Aorta (tissue), 5 donors: ENCODE data around the gene MED7. TPM values are rescaled to one million over a fixed set of nuclear protein-coding genes. Genes with fewer than 3 reads are reported as not detected.

Experiments used
- ATAC-seq: fragments of 200-7000 bp; cut with Tn5 transposase; one replicate; pipeline ENCODE4 v1.9.1; 2022; ENCODE audit warnings: moderate library complexity; ENCODE audit not compliant: low FRiP score
- DNase-seq, 2 donors: peaks; one replicate each; pipeline ENCODE4 v3.0.0-alpha.2; 2020
- H3K27ac ChIP-seq, 2 donors: one replicate each; pipeline ENCODE4 v1.5.1; 2013; ENCODE audit warnings: low read length in 2 of 2, mild to moderate bottlenecking in 2 of 2, moderate library complexity in 2 of 2, control low read depth in 1 of 2, inconsistent platforms in 1 of 2, low read depth in 1 of 2
- H3K27me3 ChIP-seq, 2 donors: one replicate each; pipeline ENCODE4 v1.6.1; 2013; ENCODE audit warnings: control low read depth in 1 of 2, low read length in 1 of 2, mild to moderate bottlenecking in 1 of 2, moderate library complexity in 1 of 2; ENCODE audit not compliant: insufficient read depth in 2 of 2, control insufficient read depth in 1 of 2
- H3K36me3 ChIP-seq, 2 donors: one replicate each; pipeline ENCODE4 v1.6.1; 2013; ENCODE audit warnings: control low read depth in 1 of 2, low read length in 1 of 2, mild to moderate bottlenecking in 1 of 2; ENCODE audit not compliant: insufficient read depth in 2 of 2, control insufficient read depth in 1 of 2
- H3K4me1 ChIP-seq, 2 donors: one replicate each; pipeline ENCODE4 v1.6.1; 2013; ENCODE audit warnings: low read length in 2 of 2, control low read depth in 1 of 2, mild to moderate bottlenecking in 1 of 2, moderate library complexity in 1 of 2; ENCODE audit not compliant: insufficient read depth in 2 of 2, control insufficient read depth in 1 of 2
- H3K4me3 ChIP-seq, 2 donors: one replicate each; pipeline ENCODE4 v1.5.1; 2013; ENCODE audit warnings: low read length in 2 of 2, control low read depth in 1 of 2, mild to moderate bottlenecking in 1 of 2
- H3K9me3 ChIP-seq: one replicate; pipeline ENCODE4 v1.6.1; 2013; ENCODE audit warnings: mild to moderate bottlenecking, low read length; ENCODE audit not compliant: control insufficient read depth
- WGBS, 2 donors: extraction: QIAGEN DNeasy Blood & Tissue Kit; methylation state at CpG; one replicate each; pipeline ENCODE4 v1.1.7; 2013; 5-methylcytosine and 5-hydroxymethylcytosine counted together
- intact Hi-C, 2 donors: fragments of 100-400 bp; cut with DNase I; formaldehyde crosslinking; loops; one replicate each; pipeline versions ENCODE4 v1.14.2 to v1.15.0; 2022
- polyA plus RNA-seq, 2 donors: library from polyadenylated mRNA; stranded (reverse); fragments of 200-250 nt; gene quantifications; one replicate each; pipeline ENCODE4 v1.2.3, GENCODE V29; 2013
- total RNA-seq, 2 donors: library from RNA; stranded (reverse); fragmentation: NEBNext Ultra II Directional; extraction: Animal tissue kit (Norgen Biotek cat#: 25700); gene quantifications; one replicate each; pipeline ENCODE4 v1.2.1, GENCODE V29; 2021
- donor health status: healthy with polysubstance abuse.
- donor health status: Bipolar disorder and iron deficiency.
- donor health status: DM: no; HTN: no; CAD: no.
- donor health status: DM: no; HTN: no; CAD: no.
- donor health status: DM: yes; HTN: yes; CAD: no.

Gene MED7
- total and polyA plus RNA-seq, 4 donors = 10.5 to 14.7 (median 12.7) TPM

GRCh38 chr5:157116483-157116954, 26.1 kb downstream of the MED7 start:
- Histone ChIP-seq H3K36me3 (no peaks in the 10 kb centered on the region), H3K9me3 (peaks cover 2% of the 10 kb centered on the region), H3K4me3 (no peak overlapping the region), H3K27me3 (no peaks in the 10 kb centered on the region), H3K27ac (no peak overlapping the region), H3K4me1 (no peaks in the 10 kb centered on the region)
- intact Hi-C loops = no loop called here
- DNase-seq (no peak), ATAC-seq (no peak)
- WGBS, 2 donors = 76 to 82% methylated on average over 6 of the region's 6 CpGs

- Histone ChIP-seq H3K27ac (no peak overlapping the region), H3K36me3 (no peaks in the 10 kb centered on the region), H3K9me3 (no peaks in the 10 kb centered on the region), H3K4me3 (no peak overlapping the region), H3K27me3 (no peaks in the 10 kb centered on the region), H3K4me1 (no peaks in the 10 kb centered on the region)
- ATAC-seq = no peak
- intact Hi-C loops = no loop called here
- WGBS, 2 donors = 27 to 57% methylated on average over 1 of the region's 1 CpG
- no peak for DNase-seq
These were observed 27.2 kb downstream of the MED7 start for GRCh38 chr5:157115502-157115901.

GRCh38 chr5:157115012-157115411, 27.7 kb downstream of the MED7 start:
- intact Hi-C loops = no loop called here
- ATAC-seq = no peak

GRCh38 chr5:157113002-157113401, 29.7 kb downstream of the MED7 start:
- ATAC-seq (no peak), DNase-seq (no peak)
- Histone ChIP-seq H3K36me3 (no peaks in the 10 kb centered on the region), H3K27ac (no peak overlapping the region), H3K4me3 (no peak overlapping the region), H3K4me1 (no peaks in the 10 kb centered on the region), H3K27me3 (no peaks in the 10 kb centered on the region), H3K9me3 (no peaks in the 10 kb centered on the region)
- 54 to 65% methylated on average over 5 of the region's 5 CpGs for WGBS, 2 donors
- intact Hi-C loops = no loop called here

More at GRCh38 chr5:157115012-157115411, 27.7 kb downstream of the MED7 start:
- no peak for DNase-seq
- no peak overlapping the region for H3K27ac ChIP-seq
- H3K4me1 ChIP-seq = no peaks in the 10 kb centered on the region
- no peaks in the 10 kb centered on the region for H3K27me3 ChIP-seq
- no peaks in the 10 kb centered on the region for H3K9me3 ChIP-seq
- no peaks in the 10 kb centered on the region for H3K36me3 ChIP-seq
- H3K4me3 ChIP-seq = no peak overlapping the region

GRCh38 chr5:157109744-157110143, 32.9 kb downstream of the MED7 start:
- no peak overlapping the region for H3K4me3 ChIP-seq
- no peaks in the 10 kb centered on the region for H3K27me3 ChIP-seq
- DNase-seq (no peak), ATAC-seq (peak; percentile 25)
- H3K4me1 ChIP-seq = no peaks in the 10 kb centered on the region
- intact Hi-C loops = no loop called here
- 68 to 71% methylated on average over 1 of the region's 1 CpG for WGBS, 2 donors
- no peak overlapping the region for H3K27ac ChIP-seq
- H3K36me3 ChIP-seq = no peaks in the 10 kb centered on the region
- H3K9me3 ChIP-seq = no peaks in the 10 kb centered on the region

- Histone ChIP-seq H3K36me3 (no peaks in the 10 kb centered on the region), H3K4me3 (no peak within 1 kb of the TSS), H3K4me1 (no peaks in the 10 kb centered on the region), H3K27ac (no peak within 1 kb of the TSS), H3K27me3 (no peaks in the 10 kb centered on the region), H3K9me3 (no peaks in the 10 kb centered on the region)
- peak in 1 of 2 donors; percentile 80 for DNase-seq
- intact Hi-C loops = no loop called here
- ATAC-seq = no peak
- WGBS, 2 donors = 60 to 68% methylated on average over 4 of the region's 4 CpGs
These were observed 33.7 kb downstream of the MED7 start, which contains the start of gene HAVCR2 for GRCh38 chr5:157108976-157109375. Gene HAVCR2 (minus strand): TSS chr5:157109044. CDS start chr5:157108983, 61 bp downstream.

- intact Hi-C loops = no loop called here
- Histone ChIP-seq H3K4me1 (no peaks in the 10 kb centered on the region), H3K4me3 (no peak overlapping the region), H3K9me3 (no peaks in the 10 kb centered on the region), H3K27ac (no peak overlapping the region), H3K36me3 (no peaks in the 10 kb centered on the region), H3K27me3 (no peaks in the 10 kb centered on the region)
- WGBS, 2 donors = 52 to 59% methylated on average over 3 of the region's 3 CpGs
- no peak for DNase-seq
- no peak for ATAC-seq
These were observed 35.2 kb downstream of the MED7 start for GRCh38 chr5:157107508-157107907.

GRCh38 chr5:157106630-157107461, 35.8 kb downstream of the MED7 start:
- peak; percentile 75 to 80 for DNase-seq
- Histone ChIP-seq H3K4me1 (no peaks in the 10 kb centered on the region), H3K4me3 (no peak overlapping the region)

GRCh38 chr5:157100140-157100679, 42.5 kb downstream of the MED7 start:
- Histone ChIP-seq H3K36me3 (no peaks in the 10 kb centered on the region), H3K9me3 (no peaks in the 10 kb centered on the region), H3K27me3 (no peaks in the 10 kb centered on the region), H3K27ac (no peak overlapping the region), H3K4me1 (peaks cover 0 to 2% of the 10 kb centered on the region in 2 donors), H3K4me3 (no peak overlapping the region)
- intact Hi-C loops = no loop called here
- 59 to 70% methylated on average over 2 of the region's 2 CpGs for WGBS, 2 donors
- peak; percentile 56 for ATAC-seq
- DNase-seq = no peak

More at GRCh38 chr5:157106630-157107461, 35.8 kb downstream of the MED7 start:
- no peak overlapping the region for H3K27ac ChIP-seq
- intact Hi-C loops = no loop called here
- no peaks in the 10 kb centered on the region for H3K36me3 ChIP-seq
- no peaks in the 10 kb centered on the region for H3K9me3 ChIP-seq
- WGBS, 2 donors = 77% methylated on average over 14 of the region's 14 CpGs
- no peak for ATAC-seq
- H3K27me3 ChIP-seq = no peaks in the 10 kb centered on the region
